Kidney epithelial cell (primary cell): ENCODE data around the gene RAI2. TPM values are rescaled to one million over a fixed set of nuclear protein-coding genes. Genes with fewer than 3 reads are reported as not detected.

Source experiments
- DNase-seq: peaks from one replicate; pipeline ENCODE4 v3.0.0-alpha.2; 2010; ENCODE audit warnings: low read depth
- H3K27me3 ChIP-seq: 2 replicates; pipeline ENCODE4 v1.6.0; 2011; ENCODE audit warnings: low read length; ENCODE audit not compliant: control insufficient read depth, insufficient read depth
- H3K36me3 ChIP-seq: 2 replicates; pipeline ENCODE4 v1.5.1; 2011; ENCODE audit warnings: low read length; ENCODE audit not compliant: control insufficient read depth, insufficient read depth
- H3K4me3 ChIP-seq: 2 replicates; pipeline ENCODE4 v1.5.1; 2011; ENCODE audit warnings: low read depth, mild to moderate bottlenecking, control low read depth, low read length
- CTCF ChIP-seq: IDR thresholded peaks from 2 replicates; pipeline ENCODE4 v1.5.1; 2011; ENCODE audit warnings: mild to moderate bottlenecking, moderate library complexity, low read length, control low read depth, inconsistent platforms; ENCODE audit not compliant: insufficient read depth, poor library complexity, severe bottlenecking
- total RNA-seq: library from RNA; depleted of rRNA; stranded (reverse); fragments of >200 nt; gene quantifications from 2 replicates; pipeline ENCODE4 v1.2.3, GENCODE V29; 2015

RAI2 gene
- total RNA-seq, 1 donor from 2014 or later, result 3.2 TPM

DNA sequence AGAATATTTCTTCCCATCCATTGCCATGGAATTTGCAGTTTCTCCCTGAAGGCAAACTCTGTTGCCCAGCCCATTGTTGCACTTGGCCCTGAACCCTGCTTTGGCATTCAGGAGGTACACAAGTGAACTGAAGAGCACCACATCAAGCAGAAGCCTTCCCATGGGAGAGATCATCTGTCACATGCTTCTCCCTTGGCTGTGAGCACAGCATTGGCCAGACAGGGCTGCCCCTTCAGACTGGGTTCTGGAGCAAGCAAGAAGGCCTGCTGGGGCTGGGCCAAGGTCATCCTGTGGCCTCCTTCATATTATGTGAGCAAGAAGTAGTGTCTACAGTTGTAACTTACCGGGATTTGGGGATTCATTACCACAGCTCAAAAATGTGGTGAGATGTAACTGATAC is 101.1 kb downstream of the RAI2 start:
- H3K4me3 ChIP-seq, result no peak overlapping the region
- no peak for TF ChIP-seq CTCF
- H3K27me3 ChIP-seq, result no peaks in the 10 kb centered on the region
- no peak for DNase-seq
- H3K36me3 ChIP-seq, result no peaks in the 10 kb centered on the region

DNA sequence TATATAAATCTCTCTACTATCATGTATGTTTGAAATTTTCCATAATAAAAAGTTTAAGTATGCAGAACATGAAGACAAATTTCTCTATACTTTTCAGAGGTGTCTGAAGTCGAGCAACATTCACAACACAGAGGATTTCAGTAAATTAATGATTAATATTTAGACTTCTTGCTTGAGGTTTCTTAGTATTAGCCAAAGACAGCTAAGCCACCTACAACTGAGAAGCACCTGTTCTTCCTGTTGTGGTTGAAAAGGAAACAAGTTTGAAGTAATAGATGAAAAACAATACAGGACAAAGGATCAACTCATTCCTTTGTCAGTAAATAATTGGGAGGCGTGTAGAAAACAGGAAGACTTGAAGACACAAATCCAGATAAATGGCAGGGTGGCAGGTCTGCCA is 102.7 kb downstream of the RAI2 start:
- H3K27me3 ChIP-seq, result no peaks in the 10 kb centered on the region
- no peaks in the 10 kb centered on the region for H3K36me3 ChIP-seq
- DNase-seq, result no peak
- H3K4me3 ChIP-seq, result no peak overlapping the region
- no peak for TF ChIP-seq CTCF

DNA sequence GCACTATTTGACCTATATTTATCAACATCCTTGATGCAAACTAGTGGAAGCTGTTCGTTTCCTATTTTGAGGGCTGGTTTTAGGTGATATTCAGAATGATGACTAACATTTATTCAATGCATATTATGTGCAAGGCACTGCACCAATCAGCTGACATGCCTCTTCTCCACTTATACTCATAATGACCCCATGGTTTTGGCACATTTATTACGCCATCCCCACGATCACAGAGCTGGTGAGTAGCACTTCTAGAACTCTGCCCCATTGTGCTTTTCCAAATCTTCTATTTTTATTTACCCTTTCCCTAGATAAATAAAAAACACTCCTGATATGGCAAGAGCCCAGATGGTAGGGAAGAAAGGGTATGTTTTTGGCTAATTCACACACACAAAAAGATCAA is 110.7 kb downstream of the RAI2 start:
- no peaks in the 10 kb centered on the region for H3K36me3 ChIP-seq
- H3K4me3 ChIP-seq, result no peak overlapping the region
- no peak for TF ChIP-seq CTCF
- peaks cover 2% of the 10 kb centered on the region for H3K27me3 ChIP-seq
- no peak for DNase-seq

Other genes with a start within 250 kb of the RAI2 start
- gene SCML1, start 123.8 kb downstream of the RAI2 start, total RNA-seq, result 3.0 and 4.0 TPM in 2 replicates